ENCODE measurements around the gene THAP2. TPM values are rescaled to one million over a fixed set of nuclear protein-coding genes. Genes with fewer than 3 reads are reported as not detected.

THAP2 gene
- total and polyA plus RNA-seq, 8 donors = 0.87 to 4.3 (median 1.8) TPM; not detected in 1

DNA sequence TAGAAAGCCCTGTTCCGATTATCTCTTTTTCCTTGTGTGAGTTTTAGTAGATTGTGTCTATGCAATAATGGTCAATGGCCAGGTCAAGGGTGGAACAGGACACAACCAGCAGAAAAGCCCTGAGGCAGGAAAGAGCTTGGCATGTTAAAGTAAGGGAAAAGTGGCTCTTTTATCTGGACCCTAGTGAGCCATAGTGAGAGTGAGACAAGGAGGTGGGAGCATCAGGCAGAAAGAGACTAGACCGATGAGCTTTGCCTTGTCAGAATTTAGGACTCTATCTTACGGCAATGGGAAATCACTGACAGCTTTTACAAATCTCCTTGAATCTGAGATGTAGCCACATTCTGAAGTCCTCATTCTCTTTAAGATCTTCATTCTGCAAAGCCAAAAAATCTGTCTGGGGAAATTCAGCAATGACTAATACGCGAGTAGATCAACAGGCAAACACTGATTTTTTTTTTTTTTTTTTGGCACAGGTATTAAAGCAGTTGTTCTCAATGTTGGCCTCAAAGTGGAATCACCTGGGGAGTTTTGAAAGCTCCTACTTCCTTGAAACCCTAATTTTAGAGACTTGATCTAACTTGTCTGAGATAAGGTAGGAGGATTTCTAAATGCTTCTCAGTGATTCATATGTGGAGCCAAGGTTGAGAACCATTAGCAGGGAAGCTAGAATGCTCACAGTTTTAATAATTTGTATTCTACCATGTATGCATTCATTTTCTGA lies 55.7 kb downstream of the THAP2 start:
- intact Hi-C loops (cut with DNase I; ENCODE audit: low total_unique reads) = no loop called here
- peaks cover 0 to 11% (median 0%) of the 10 kb centered on the region in 4 donors for H3K4me1 ChIP-seq
- no peak for TF ChIP-seq EP300 (IDR thresholded peaks at IDR 0.05)
- TF ChIP-seq POLR2AphosphoS5 (IDR thresholded peaks at IDR 0.05) = peak in 2 of 3 donors; percentile 12 to 39
- 63 to 76% (median 72%) methylated on average over 5 of the region's 5 CpGs for WGBS, 5 donors
- no peak overlapping the region for H3K4me3 ChIP-seq
- no peaks in the 10 kb centered on the region for H3K27me3 ChIP-seq
- H3K27ac ChIP-seq = peak overlapping the region in 1 of 5 donors; percentile 27
- H3K9me3 ChIP-seq = peaks cover 0 to 2% (median 0%) of the 10 kb centered on the region in 4 donors
- peak in 1 of 2 donors; percentile 7 for DNase-seq
- H3K36me3 ChIP-seq = no peaks in the 10 kb centered on the region

DNA sequence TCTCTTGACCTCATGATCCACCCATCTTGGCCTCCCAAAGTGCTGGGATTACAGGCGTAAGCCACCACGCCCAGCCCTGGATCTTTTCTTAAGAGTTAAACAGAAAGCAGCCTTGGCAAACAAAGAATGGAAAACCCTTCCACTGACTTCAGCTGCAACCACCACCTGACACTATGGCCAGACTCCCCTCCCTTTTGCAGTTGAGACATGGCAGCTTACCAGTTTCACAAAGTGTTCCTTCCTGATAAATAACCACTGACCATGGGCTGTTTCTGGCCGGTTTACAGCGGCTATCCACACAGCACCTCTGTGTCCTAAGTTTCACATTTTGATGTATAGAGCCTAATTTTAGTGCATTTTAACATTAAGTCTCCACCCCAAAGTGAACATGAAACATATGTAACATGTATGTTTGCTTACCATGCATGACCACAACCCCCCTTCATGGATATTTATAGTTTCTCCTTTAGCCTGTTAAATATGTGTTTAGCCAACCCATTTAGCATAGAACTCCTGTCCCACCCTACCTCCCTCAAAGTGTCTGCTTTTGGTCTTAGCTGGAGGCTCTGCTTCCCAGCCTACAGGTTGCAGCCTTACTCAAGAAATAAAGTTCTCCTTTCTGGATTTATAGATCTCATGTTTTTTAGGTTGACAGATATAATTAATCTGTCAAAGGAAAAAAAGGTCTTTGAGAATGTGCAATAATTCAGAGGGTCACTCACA lies 57.8 kb downstream of the THAP2 start:
- H3K9me3 ChIP-seq = no peaks in the 10 kb centered on the region
- intact Hi-C loops (cut with DNase I; ENCODE audit: low total_unique reads) = no loop called here
- 45 to 76% (median 58%) methylated on average over 4 of the region's 4 CpGs for WGBS, 5 donors
- peak overlapping the region in 3 of 5 donors; percentile 31 to 49 (median 36) for H3K27ac ChIP-seq
- TF ChIP-seq EP300 (IDR thresholded peaks at IDR 0.05) (no peak), POLR2AphosphoS5 (IDR thresholded peaks at IDR 0.05) (peak in 1 of 3 donors; percentile 55), POLR2A (IDR thresholded peaks at IDR 0.05) (no peak)
- TF ChIP-seq, protein P1, sequence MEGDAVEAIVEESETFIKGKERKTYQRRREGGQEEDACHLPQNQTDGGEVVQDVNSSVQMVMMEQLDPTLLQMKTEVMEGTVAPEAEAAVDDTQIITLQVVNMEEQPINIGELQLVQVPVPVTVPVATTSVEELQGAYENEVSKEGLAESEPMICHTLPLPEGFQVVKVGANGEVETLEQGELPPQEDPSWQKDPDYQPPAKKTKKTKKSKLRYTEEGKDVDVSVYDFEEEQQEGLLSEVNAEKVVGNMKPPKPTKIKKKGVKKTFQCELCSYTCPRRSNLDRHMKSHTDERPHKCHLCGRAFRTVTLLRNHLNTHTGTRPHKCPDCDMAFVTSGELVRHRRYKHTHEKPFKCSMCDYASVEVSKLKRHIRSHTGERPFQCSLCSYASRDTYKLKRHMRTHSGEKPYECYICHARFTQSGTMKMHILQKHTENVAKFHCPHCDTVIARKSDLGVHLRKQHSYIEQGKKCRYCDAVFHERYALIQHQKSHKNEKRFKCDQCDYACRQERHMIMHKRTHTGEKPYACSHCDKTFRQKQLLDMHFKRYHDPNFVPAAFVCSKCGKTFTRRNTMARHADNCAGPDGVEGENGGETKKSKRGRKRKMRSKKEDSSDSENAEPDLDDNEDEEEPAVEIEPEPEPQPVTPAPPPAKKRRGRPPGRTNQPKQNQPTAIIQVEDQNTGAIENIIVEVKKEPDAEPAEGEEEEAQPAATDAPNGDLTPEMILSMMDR (IDR thresholded peaks at IDR 0.05) = no peak
- peak in 1 of 2 donors; percentile 73 for DNase-seq
- no peaks in the 10 kb centered on the region for H3K27me3 ChIP-seq
- H3K4me1 ChIP-seq = peaks cover 0 to 11% (median 0%) of the 10 kb centered on the region in 4 donors
- no peaks in the 10 kb centered on the region for H3K36me3 ChIP-seq
- no peak overlapping the region for H3K4me3 ChIP-seq

DNA sequence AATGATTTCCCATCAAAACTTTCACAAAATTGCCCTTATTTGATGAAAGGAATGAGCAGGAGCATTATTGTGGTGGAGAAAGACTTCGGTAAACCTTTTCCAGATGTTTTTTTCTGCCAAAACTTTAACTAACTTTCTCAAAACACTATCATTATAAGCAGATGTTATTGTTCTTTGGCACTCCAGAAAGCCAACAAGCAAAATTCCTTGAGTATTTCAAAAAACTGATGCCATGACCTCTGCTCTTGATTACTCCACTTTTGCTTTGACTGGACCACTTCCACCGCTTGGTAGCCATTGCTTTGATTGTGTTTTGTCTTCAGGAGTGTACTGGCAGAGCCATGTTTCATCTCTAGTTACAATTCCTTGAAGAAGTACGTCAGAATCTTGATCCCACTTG lies 60.9 kb downstream of the THAP2 start:
- DNase-seq = no peak
- no peaks in the 10 kb centered on the region for H3K9me3 ChIP-seq
- intact Hi-C loops (cut with DNase I; ENCODE audit: low total_unique reads) = no loop called here
- no peak overlapping the region for H3K27ac ChIP-seq
- no peaks in the 10 kb centered on the region for H3K27me3 ChIP-seq
- no peak overlapping the region for H3K4me3 ChIP-seq
- WGBS, 5 donors = 79 to 89% (median 85%) methylated on average over 3 of the region's 3 CpGs
- H3K4me1 ChIP-seq = peaks cover 0 to 11% (median 0%) of the 10 kb centered on the region in 4 donors
- TF ChIP-seq POLR2A (IDR thresholded peaks at IDR 0.05) (no peak), EP300 (IDR thresholded peaks at IDR 0.05) (no peak), POLR2AphosphoS5 (IDR thresholded peaks at IDR 0.05) (no peak)
- TF ChIP-seq, protein P1 (IDR thresholded peaks at IDR 0.05) = no peak
- no peaks in the 10 kb centered on the region for H3K36me3 ChIP-seq

DNA sequence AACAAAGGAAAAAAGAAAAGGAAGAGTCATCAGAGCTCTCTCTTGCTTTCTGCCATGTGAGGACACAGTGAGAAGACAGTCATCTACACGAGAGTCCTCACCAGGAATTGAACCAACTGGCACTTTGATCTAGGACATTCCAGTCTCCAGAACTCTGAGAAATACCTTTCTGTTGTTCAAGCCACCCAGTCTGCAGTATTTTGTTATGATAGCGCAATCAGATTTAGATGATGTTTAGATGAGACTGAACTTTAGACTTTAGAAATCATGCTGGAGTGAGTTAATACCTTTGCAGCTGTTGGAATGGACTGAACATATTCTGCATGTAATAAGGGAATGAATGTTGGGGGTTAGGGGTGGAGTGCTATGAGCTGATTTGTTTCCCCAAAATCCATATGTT lies 62.4 kb downstream of the THAP2 start:
- no peak overlapping the region for H3K4me3 ChIP-seq
- H3K4me1 ChIP-seq = no peaks in the 10 kb centered on the region
- H3K9me3 ChIP-seq = no peaks in the 10 kb centered on the region
- 80 to 88% (median 86%) methylated on average over 2 of the region's 2 CpGs for WGBS, 5 donors
- DNase-seq = no peak
- H3K27me3 ChIP-seq = no peaks in the 10 kb centered on the region
- TF ChIP-seq EP300 (IDR thresholded peaks at IDR 0.05) (no peak), POLR2AphosphoS5 (IDR thresholded peaks at IDR 0.05) (no peak), POLR2A (IDR thresholded peaks at IDR 0.05) (no peak)
- TF ChIP-seq, protein P1 (IDR thresholded peaks at IDR 0.05) = no peak
- intact Hi-C loops (cut with DNase I; ENCODE audit: low total_unique reads) = no loop called here
- no peak overlapping the region for H3K27ac ChIP-seq
- no peaks in the 10 kb centered on the region for H3K36me3 ChIP-seq
